Mucosa of descending colon (tissue), 3 donors: ENCODE data around the gene ACOXL. TPM values are rescaled to one million over a fixed set of nuclear protein-coding genes. Genes with fewer than 3 reads are reported as not detected.

Source experiments
- ATAC-seq: fragments of 200-7000 bp; cut with Tn5 transposase; one replicate; pipeline ENCODE4 v1.9.1; 2020; ENCODE audit warnings: mild to moderate bottlenecking, moderate library complexity
- DNase-seq, 3 donors: peaks; one replicate each; pipeline ENCODE4 v3.0.0-alpha.2; 2020
- H3K36me3 ChIP-seq: fragments of 200-600 bp; one replicate; pipeline ENCODE4 v1.8.0; 2021; ENCODE audit warnings: low read depth, mild to moderate bottlenecking
- H3K4me1 ChIP-seq: fragments of 200-600 bp; one replicate; pipeline ENCODE4 v1.8.0; 2021; ENCODE audit warnings: low read depth, mild to moderate bottlenecking
- H3K4me3 ChIP-seq: fragments of 200-600 bp; one replicate; pipeline ENCODE4 v1.8.0; 2021; ENCODE audit warnings: mild to moderate bottlenecking
- H3K9me3 ChIP-seq: fragments of 200-600 bp; one replicate; pipeline ENCODE4 v1.8.0; 2021; ENCODE audit warnings: mild to moderate bottlenecking
- intact Hi-C, 2 donors: fragments of 100-400 bp; cut with DNase I in 1 of 2; cut with micrococcal nuclease in 1 of 2; formaldehyde crosslinking; loops; one replicate each; pipeline versions ENCODE4 v1.11.0 to v1.11.1; 2022; cut with DNase I, micrococcal nuclease
- total RNA-seq, 3 donors: library from RNA; stranded (reverse); fragmentation: NEBNext Ultra II Directional in 2 of 3; extraction: Animal tissue kit (Norgen Biotek cat#: 25700) in 2 of 3; gene quantifications; one replicate each; pipeline versions ENCODE4 v1.2.1 to v1.2.4, GENCODE V29; 2021 to 2023
- TF ChIP-seq, protein P1 (sequence below): fragments of 200-600 bp; IDR thresholded peaks from one replicate; pipeline ENCODE4 v1.8.0; 2022; ENCODE audit warnings: antibody characterized with exemption, mild to moderate bottlenecking
- donor health status: DM: no; HTN: no; CAD: no; lungs with moderate emphysema.
- donor health status: DM: no; HTN: no; CAD: no.
- donor health status: DM: no; HTN: yes; CAD: no.

ACOXL gene
- total RNA-seq, 3 donors from 2014 or later: 0.51 to 1.2 (median 0.87) TPM

- Histone ChIP-seq H3K9me3 (no peaks in the 10 kb centered on the region), H3K36me3 (no peaks in the 10 kb centered on the region), H3K4me3 (no peak overlapping the region), H3K4me1 (no peaks in the 10 kb centered on the region)
- ATAC-seq: peak; percentile 29
- TF ChIP-seq, protein P1, sequence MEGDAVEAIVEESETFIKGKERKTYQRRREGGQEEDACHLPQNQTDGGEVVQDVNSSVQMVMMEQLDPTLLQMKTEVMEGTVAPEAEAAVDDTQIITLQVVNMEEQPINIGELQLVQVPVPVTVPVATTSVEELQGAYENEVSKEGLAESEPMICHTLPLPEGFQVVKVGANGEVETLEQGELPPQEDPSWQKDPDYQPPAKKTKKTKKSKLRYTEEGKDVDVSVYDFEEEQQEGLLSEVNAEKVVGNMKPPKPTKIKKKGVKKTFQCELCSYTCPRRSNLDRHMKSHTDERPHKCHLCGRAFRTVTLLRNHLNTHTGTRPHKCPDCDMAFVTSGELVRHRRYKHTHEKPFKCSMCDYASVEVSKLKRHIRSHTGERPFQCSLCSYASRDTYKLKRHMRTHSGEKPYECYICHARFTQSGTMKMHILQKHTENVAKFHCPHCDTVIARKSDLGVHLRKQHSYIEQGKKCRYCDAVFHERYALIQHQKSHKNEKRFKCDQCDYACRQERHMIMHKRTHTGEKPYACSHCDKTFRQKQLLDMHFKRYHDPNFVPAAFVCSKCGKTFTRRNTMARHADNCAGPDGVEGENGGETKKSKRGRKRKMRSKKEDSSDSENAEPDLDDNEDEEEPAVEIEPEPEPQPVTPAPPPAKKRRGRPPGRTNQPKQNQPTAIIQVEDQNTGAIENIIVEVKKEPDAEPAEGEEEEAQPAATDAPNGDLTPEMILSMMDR: no peak
- DNase-seq: no peak
- intact Hi-C loops: no loop called here
Measured at GRCh38 chr2:110816404-110817365, 84.3 kb downstream of the ACOXL start.

GRCh38 chr2:110818767-110819481, 86.6 kb downstream of the ACOXL start:
- H3K36me3 ChIP-seq: no peaks in the 10 kb centered on the region
- no peaks in the 10 kb centered on the region for H3K9me3 ChIP-seq

GRCh38 chr2:110819711-110820110, 87.3 kb downstream of the ACOXL start:
- no peak for ATAC-seq
- DNase-seq: no peak
- Histone ChIP-seq H3K36me3 (no peaks in the 10 kb centered on the region), H3K4me1 (no peaks in the 10 kb centered on the region), H3K4me3 (no peak overlapping the region), H3K9me3 (peaks cover 3% of the 10 kb centered on the region)
- TF ChIP-seq, protein P1: no peak
- intact Hi-C loops: no loop called here

More at GRCh38 chr2:110818767-110819481, 86.6 kb downstream of the ACOXL start:
- intact Hi-C loops: no loop called here
- no peaks in the 10 kb centered on the region for H3K4me1 ChIP-seq
- TF ChIP-seq, protein P1: no peak
- no peak for DNase-seq
- no peak for ATAC-seq
- no peak overlapping the region for H3K4me3 ChIP-seq

- no peak overlapping the region for H3K4me3 ChIP-seq
- no peak for ATAC-seq
Measured at GRCh38 chr2:110820128-110820527, 87.8 kb downstream of the ACOXL start.

GRCh38 chr2:110823165-110823564, 90.8 kb downstream of the ACOXL start:
- Histone ChIP-seq H3K4me1 (no peaks in the 10 kb centered on the region), H3K9me3 (peaks cover 3% of the 10 kb centered on the region), H3K36me3 (no peaks in the 10 kb centered on the region), H3K4me3 (no peak overlapping the region)
- ATAC-seq (no peak), DNase-seq (no peak)
- intact Hi-C loops: no loop called here
- TF ChIP-seq, protein P1: no peak

More at GRCh38 chr2:110820128-110820527, 87.8 kb downstream of the ACOXL start:
- Histone ChIP-seq H3K9me3 (peaks cover 3% of the 10 kb centered on the region), H3K36me3 (no peaks in the 10 kb centered on the region), H3K4me1 (no peaks in the 10 kb centered on the region)
- TF ChIP-seq, protein P1: no peak
- intact Hi-C loops: no loop called here
- no peak for DNase-seq
